Skeletal muscle cell (primary cell): ENCODE data around the gene MAPK8IP3.

ENCODE experiments used
- DNase-seq: peaks from one replicate; pipeline ENCODE4 v3.0.0-alpha.2; 2010; ENCODE audit warnings: low read depth
- H3K4me3 ChIP-seq: 2 replicates; pipeline ENCODE4 v1.5.1; 2011; ENCODE audit warnings: low read depth, mild to moderate bottlenecking, control low read depth, low read length, moderate library complexity

Gene MAPK8IP3

GRCh38 chr16:1815461-1815860, 109.5 kb downstream of the MAPK8IP3 start:
- H3K4me3 ChIP-seq: no peak overlapping the region
- no peak for DNase-seq

DNA sequence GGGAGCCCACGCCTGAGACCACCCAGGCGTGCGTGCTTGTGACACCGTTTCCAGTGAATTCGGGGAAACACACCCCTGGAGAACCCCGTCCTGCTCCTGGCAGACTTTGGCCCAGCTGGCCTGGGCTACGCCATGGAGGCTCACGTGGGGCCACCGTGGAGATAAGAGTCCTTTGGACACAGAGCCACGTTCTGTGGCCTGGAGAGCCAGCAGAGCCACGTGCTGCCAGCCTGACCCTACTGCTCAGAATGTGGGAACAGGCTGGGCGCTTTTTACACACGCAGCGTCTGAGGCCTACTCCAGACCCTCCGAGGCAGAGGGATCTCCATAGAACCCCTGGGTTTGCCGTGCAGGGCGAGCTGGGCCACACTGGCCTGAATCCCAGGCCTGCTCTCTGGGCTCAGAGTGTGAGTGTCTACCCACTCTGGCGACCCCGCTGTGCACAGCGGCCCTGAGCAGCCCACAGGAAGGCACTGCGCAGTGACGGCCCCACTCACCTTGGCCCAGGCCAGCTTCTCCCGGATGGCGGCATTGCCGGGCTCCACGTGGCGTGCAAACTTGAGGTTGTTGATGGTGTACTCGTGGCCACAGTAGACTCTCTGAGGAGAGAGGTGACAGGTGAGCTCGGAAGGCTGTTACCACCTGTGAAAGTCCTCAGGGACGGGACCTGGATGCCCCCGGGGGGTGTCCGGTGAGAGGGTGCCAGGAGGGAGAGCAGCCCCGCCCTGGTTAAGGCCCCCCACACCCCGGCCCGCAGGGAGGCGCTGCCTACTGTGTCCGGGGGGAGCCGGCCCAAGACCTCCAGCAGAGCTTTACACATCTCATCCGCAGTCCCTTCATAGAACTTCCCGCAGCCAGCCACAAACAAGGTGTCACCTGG, 110.6 kb downstream of the MAPK8IP3 start:
- no peak for DNase-seq
- H3K4me3 ChIP-seq: no peak overlapping the region

- no peak for DNase-seq
- no peak overlapping the region for H3K4me3 ChIP-seq
Measured at GRCh38 chr16:1817276-1817589, 111.2 kb downstream of the MAPK8IP3 start.

DNA sequence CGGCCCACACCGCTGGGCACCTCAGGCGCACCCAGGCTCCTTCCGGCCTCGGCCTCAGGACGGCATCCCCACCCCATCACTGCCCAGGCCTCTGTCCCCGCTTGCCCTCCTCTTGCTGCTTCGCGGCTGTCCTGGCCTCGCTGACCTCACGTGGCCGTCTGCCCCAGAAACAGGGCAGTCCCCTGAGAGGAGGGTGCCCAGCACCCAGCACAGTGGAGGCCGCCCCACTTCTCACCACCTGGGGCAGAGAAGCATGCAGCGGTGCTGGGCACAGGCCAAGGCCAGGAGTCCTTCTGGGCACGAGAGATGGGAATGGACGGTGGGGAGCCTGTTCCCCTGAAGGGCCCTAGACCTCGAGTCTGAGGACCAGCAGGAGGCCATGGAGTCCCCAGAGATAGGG, 111.7 kb downstream of the MAPK8IP3 start:
- no peak overlapping the region for H3K4me3 ChIP-seq
- no peak for DNase-seq

GRCh38 chr16:1818204-1818872, 112.3 kb downstream of the MAPK8IP3 start:
- no peak for DNase-seq
- no peak overlapping the region for H3K4me3 ChIP-seq

- no peak for DNase-seq
- H3K4me3 ChIP-seq: no peak overlapping the region
Measured at GRCh38 chr16:1818873-1819525, 113.0 kb downstream of the MAPK8IP3 start.

DNA sequence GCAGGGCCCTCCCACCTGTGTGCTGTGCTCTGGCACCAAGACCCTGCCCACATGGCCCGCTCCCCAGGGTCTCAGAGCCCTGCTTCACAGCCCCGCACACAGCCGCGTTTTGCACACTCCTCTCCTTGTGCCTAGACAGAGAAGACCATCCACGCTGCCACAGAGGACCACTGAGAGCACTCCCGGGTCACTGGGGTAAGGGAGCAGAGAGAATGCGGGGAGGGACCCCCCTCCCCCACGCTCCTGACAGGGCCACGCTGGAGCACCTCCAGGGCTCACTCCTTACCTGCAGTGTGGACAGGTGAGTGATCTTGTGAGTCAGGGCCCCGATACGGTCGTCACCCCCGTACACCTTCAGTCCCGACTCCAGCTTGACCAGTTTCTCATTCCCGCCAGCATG, 113.6 kb downstream of the MAPK8IP3 start:
- no peak for DNase-seq
- no peak overlapping the region for H3K4me3 ChIP-seq
